Measurements from ENCODE around the gene ACSS2.

ACSS2 gene

GRCh38 chr20:34948030-34948429 is 71.6 kb downstream of the ACSS2 start:
- no peak for DNase-seq (ENCODE audit: low spot score)

GRCh38 chr20:34949120-34949519 is 72.7 kb downstream of the ACSS2 start:
- no peak for DNase-seq (ENCODE audit: low spot score)

- DNase-seq (ENCODE audit: low spot score): no peak
Observed at GRCh38 chr20:34951252-34951651, 74.8 kb downstream of the ACSS2 start.

- no peak for DNase-seq (ENCODE audit: low spot score)
Observed at GRCh38 chr20:34951652-34952051, 75.2 kb downstream of the ACSS2 start.

GRCh38 chr20:34952671-34953070 is 76.3 kb downstream of the ACSS2 start:
- DNase-seq (ENCODE audit: low spot score): no peak

GRCh38 chr20:34953960-34954359 is 77.5 kb downstream of the ACSS2 start:
- no peak for DNase-seq (ENCODE audit: low spot score)

GRCh38 chr20:34954904-34955230 is 78.5 kb downstream of the ACSS2 start:
- no peak for DNase-seq (ENCODE audit: low spot score)

- peak; percentile 96 for DNase-seq (ENCODE audit: low spot score)
Observed at GRCh38 chr20:34955231-34956040, 79.0 kb downstream of the ACSS2 start, which contains the start of the genes GSS and MYH7B. Gene GSS, minus strand, starts transcription at chr20:34955806. Its CDS starts 3,954 bp downstream, at chr20:34951852. Gene MYH7B, plus strand, starts transcription at chr20:34955868. Its CDS starts 22,138 bp downstream, at chr20:34978006.

- no peak for DNase-seq (ENCODE audit: low spot score)
Observed at GRCh38 chr20:34956041-34956458, 79.6 kb downstream of the ACSS2 start.

- DNase-seq (ENCODE audit: low spot score): no peak
Observed at GRCh38 chr20:34956751-34957472, 80.5 kb downstream of the ACSS2 start.

GRCh38 chr20:34964486-34964885 is 88.1 kb downstream of the ACSS2 start:
- no peak for DNase-seq (ENCODE audit: low spot score)

GRCh38 chr20:34965051-34965450 is 88.6 kb downstream of the ACSS2 start:
- no peak for DNase-seq (ENCODE audit: low spot score)

- no peak for DNase-seq (ENCODE audit: low spot score)
Observed at GRCh38 chr20:34967421-34967820, 91.0 kb downstream of the ACSS2 start.

- no peak for DNase-seq (ENCODE audit: low spot score)
Observed at GRCh38 chr20:34968042-34968775, 91.8 kb downstream of the ACSS2 start.

- no peak for DNase-seq (ENCODE audit: low spot score)
Observed at GRCh38 chr20:34970193-34970840, 93.9 kb downstream of the ACSS2 start.

- DNase-seq (ENCODE audit: low spot score): no peak
Observed at GRCh38 chr20:34970846-34971560, 94.6 kb downstream of the ACSS2 start.

GRCh38 chr20:34971561-34972235 is 95.3 kb downstream of the ACSS2 start:
- no peak for DNase-seq (ENCODE audit: low spot score)

GRCh38 chr20:34974246-34974645 is 97.8 kb downstream of the ACSS2 start:
- DNase-seq (ENCODE audit: low spot score): no peak

GRCh38 chr20:34976286-34976685 is 99.9 kb downstream of the ACSS2 start:
- no peak for DNase-seq (ENCODE audit: low spot score)
